GM21447 (cell line): ENCODE measurements around the gene BST1.
A peak's percentile ranks its signal among the peaks of the same experiment; 100 is the strongest.

Experiments
- ATAC-seq: cut with Tn5 transposase; IDR thresholded peaks from one replicate; pipeline ENCODE4 v1.9.1; 2021; ENCODE audit not compliant: unreplicated experiment

BST1 gene, protein sequence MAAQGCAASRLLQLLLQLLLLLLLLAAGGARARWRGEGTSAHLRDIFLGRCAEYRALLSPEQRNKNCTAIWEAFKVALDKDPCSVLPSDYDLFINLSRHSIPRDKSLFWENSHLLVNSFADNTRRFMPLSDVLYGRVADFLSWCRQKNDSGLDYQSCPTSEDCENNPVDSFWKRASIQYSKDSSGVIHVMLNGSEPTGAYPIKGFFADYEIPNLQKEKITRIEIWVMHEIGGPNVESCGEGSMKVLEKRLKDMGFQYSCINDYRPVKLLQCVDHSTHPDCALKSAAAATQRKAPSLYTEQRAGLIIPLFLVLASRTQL

DNA sequence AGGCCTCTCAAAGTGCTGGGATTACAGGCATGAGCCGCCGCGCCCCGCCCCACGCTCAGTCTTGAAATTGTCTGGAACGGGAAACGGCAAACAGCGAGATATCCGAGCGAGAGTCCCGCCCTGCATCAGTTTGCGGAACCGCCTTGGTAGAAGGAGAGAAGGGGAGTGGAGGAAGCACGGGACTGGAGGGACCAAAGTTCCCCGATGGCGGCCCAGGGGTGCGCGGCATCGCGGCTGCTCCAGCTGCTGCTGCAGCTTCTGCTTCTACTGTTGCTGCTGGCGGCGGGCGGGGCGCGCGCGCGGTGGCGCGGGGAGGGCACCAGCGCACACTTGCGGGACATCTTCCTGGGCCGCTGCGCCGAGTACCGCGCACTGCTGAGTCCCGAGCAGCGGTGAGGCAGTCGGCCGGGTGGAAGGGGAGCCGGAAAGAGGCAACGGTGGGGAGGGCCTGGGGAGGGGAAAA lies at the start of gene BST1:
Gene BST1 (plus strand): TSS at position 125 of the 463 bp plus-strand sequence. CDS start 80 bp downstream, at position 205.
- peak; percentile 83 for ATAC-seq

DNA sequence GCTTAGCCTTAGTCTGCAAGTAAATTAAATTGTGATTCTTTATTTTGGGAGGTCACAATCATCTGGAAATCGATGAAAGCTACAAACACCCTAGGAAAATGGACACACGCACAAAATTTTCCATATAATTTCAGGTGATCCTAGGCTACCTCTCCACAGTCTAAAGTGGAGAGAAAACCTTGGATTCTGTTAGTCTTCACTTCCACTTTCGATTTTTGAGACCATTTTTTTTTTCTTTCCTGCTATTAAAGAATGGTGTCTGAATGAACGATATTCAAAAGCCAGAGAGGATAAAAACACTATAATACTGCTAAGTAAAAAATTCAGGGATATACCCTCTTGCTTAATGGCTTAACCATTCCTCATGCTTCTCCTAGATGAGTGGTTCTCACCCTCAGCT lies 49.4 kb upstream of the BST1 start:
- no peak for ATAC-seq

DNA sequence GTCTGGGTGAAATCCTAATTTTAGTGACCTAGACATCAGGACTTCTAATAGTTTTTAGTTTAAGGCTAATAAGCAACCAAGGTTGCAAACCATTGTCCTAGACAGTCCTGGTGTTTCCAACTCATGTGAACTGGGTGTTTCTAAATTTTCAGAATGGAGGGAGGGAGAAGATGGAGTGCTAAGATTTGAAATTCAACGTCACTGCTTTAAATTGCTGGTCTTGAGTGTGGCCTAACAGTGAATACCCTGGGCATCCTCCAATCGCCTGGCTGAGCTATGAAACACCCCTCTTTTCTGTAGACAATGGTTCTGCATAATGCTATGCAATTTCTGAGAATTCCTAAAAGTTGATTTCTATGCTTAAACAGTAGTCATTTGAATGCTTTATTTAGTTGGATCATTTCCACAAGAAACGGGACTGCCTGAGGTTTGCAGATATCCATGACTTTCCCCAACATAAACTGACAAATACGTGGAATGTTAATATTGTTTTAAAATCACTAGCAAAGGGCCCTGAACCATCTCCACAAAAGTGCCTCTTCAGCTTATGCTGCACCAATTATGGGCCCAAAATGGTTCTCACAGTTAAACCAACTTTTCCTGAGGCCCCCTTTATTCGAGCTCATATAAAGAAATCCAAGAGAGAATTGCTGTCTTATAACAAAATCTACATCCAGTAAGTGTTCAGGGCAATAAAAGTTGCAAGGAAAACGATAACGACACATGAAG lies 48.8 kb upstream of the BST1 start:
- ATAC-seq: peak; percentile 40

DNA sequence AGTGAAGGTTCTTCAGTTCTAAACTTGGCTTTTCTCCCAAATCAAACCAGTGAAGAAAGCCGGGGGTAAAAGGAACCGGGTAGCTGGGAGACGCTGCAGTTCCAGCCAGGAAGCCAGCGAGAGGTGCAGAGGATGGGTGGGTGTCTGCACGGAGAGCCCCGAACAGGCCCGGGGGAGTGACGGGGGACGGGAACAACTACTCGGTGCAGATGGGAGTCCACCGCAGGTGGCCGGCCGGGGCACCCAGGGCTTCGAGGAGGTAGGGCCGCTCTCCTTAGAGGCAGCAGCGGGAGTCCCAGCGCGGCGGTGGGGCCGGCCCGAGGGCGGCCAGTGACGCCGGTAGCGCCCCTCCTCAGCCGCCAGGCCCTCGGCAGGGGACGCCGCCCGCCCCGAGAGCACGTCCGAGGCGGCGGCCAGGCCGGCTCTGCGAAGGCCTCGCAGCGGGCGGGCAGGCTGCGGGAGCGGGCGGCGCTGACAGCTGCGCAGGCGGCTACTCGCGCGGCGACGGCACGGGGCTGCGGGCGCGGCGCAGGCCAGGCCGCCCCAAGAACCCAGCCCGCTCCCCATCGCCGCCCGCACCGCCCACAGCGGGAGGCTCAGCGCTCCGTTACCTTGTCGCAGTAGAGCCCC lies 48.2 kb upstream of the BST1 start:
- peak; percentile 40 for ATAC-seq

DNA sequence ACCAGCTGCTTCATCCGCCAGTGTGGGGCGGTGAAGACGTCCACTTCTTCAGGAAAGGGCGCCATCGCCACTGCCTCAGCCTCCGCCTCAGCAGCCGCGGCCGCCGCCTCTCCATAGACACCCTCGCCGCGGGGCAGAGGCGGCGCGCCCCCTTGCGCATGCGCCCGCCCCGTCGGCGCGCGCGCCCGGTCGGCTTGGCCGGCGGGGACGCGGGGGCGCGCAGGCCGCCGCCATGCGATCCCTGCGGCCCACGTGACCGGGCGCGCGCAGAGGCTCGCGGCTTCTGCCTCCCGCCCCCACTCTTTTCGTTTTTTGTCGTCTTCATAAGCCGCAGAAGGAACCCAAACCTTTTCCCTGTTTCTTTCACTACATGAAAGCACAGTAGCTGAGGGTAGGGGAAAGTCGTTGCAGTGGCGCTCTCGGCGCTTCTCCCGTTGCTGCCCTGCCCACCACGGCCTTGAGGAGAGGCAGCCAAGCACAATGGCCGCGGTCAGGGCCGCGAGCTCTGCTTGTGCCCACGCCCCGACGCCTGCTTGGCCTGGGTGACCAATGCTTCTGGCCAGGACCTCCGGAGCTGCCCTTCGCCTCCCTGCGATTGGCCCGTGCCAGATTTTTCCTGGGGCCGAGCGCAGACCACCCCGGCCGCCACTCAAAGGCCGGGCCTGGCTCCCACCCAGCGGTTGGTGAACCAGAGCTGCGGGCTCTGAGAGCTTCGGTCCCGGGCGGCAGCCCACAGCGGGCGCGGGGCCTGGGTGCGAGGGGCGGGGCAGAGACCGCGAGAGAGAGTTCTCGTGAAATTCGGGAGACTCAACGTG lies 47.4 kb upstream of the BST1 start, which contains the start of gene FBXL5:
Gene FBXL5 (minus strand): TSS at position 135 of the 815 bp plus-strand sequence. CDS start 70 bp downstream, at position 65.
- peak; percentile 52 for ATAC-seq

DNA sequence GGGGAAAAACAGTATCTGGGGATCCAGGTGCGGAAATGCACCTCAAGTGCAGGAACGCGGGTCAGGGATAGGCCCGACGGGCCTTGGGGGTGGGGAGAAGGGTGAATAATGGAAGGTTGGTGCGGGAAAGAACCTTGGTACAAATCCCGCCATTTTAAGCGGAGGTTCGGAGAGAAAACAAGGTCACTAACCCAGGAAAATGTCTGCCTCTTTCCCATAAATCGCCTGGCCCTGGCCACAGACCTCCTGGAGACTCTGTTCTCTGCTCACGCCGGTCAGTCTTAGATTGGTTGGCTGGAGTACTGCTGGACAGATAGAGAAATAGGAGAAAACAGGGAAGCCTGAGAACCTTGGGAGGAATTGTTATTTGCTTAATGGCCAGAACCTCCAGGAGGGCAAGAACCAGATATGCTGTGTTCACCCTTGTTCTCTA lies 46.8 kb upstream of the BST1 start:
- no peak for ATAC-seq

DNA sequence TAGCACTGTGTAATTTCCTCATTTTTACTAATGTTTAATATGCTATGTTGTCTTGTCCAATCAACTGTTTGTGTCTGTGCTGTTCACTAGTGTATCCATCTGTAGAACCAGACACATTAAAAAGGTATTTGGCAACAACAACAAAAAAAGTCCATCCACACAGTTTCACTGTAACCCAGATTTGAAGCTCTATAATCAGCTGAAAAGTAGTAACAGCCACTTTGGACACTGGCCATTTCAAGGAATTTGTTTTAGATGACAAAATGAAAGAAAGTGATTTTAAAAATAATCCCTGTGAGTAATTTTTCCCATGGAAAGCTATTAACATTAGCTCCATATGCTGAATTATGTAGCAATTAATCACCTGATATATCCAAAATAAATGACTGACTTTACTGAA lies 45.5 kb upstream of the BST1 start:
- no peak for ATAC-seq

DNA sequence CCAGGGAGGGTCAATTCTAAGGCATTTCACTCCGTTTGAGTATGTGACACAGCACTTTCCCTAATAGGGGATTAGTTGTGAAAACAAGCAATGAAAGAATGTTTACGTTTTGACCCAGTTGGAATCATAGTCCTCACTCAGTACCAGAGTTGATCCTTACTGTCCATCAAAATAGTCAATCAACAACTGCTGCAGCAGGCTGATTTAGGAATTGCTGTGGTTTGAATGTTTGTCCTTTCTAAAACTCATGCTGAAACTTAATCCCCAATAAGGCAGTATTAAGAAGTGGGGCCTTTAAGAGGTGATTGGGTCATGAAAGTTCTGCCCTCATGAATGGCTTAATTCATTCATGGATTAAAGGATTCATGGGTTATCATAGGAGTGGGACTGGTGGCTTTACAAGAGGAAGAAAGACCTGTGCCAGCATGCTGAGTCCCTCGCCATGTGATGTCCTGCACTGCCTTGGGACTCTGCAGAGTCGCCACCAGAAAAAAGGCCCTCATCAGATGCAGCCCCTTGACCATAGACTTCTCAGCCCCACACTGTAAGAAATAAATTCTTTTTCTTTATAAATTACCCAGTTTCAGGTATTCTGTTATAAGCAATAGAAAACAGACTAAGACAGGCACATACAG lies 44.6 kb upstream of the BST1 start:
- no peak for ATAC-seq

DNA sequence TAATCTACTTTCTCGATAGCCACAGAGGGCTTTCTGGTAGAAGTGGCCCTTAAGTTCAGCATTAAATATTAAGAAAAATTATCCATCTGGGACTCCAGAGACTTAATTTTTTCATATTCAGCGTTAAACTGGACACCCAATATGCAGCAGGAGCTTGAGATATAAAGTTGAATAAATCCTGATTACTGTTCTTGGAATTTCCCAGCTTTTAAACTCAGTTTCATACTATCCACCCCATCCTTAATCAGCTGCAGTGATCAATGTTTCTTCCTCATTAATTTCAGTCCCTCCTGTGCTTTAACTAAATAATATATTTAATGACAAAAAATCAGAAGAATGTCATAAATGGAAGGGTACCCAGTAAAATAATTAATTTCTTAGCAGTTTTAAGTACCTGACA lies 44.1 kb upstream of the BST1 start:
- ATAC-seq: no peak

DNA sequence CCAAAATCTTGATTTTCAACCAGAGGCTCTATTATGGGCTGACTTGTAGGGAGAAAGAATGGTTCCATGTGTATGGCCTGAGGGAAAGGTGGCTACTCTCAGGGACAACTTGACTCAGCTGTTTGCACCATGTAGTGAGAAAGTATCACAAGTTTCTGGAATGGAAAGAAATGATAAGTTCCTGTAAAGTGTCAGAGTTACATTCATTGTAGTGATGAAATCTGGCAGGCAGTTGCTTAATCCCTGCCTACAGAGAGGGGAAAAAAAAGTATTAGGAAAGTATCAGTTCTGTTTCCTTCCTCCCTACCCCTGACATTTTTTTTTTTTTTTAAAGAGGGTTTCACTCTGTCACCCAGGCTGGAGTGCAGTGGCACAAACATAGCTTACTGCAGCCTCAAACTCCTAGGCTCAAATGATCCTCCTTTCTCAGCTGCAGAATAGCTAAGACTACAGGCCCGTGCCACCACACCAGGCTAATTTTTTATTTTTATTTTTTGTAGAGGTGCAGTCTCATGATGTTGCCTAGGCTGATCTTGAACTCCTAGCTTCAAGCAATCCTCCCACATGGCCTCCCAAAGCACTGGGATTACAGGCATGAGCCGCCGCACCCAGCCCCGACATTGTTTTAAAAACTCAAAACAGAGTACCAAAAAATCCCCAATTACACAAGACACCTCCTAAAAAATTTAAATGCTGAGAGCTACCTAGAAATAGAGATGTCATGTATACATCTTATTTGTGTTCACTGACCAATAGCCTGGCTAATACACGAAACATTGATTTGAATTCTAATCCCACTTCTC lies 42.9 kb upstream of the BST1 start:
- no peak for ATAC-seq

DNA sequence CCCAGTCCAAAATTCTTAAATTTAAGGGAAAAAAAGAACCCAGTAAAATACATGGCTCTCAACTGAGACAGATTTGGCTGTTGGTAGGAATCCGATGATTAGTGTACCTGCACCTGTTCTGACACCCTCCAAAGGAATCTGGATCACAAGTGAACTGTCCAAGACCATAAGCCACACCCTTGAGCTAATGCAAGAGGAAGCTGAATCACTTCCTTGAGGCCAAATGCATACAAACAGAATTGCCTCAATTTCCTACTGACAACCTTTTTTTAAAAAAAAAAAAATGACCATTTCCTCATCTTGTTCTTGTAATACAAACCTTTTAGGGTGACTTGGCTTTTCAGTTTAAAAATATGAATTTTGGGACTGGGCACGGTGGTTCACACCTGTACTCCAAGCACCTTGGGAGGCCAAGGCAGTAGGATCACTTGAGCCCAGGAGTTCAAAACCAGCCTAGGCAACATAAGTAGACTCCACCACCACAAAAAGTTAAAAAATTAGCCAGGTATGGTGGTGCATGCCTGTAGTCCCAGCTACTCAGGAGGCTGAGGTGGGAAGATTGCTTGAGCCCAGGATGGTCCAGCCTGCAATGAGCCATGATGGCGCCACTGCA lies 37.0 kb upstream of the BST1 start:
- no peak for ATAC-seq

DNA sequence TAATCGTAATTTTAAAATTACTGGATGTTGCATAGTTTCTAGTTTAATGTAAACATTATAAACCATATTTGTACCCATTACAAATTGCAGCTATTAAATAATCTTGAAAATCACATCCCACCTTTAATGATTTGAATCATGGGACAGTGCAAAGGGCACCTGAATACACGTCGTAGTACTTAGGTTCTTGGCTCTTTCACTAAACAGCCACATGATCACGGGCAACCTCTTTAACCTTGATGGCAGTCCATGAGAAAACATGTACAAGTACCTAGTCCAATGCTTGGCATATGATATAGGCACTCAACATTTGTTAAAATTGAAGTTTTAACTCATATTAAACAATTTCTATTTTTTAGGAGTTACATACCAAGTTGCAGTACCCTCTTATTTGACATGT lies 35.9 kb upstream of the BST1 start:
- no peak for ATAC-seq

DNA sequence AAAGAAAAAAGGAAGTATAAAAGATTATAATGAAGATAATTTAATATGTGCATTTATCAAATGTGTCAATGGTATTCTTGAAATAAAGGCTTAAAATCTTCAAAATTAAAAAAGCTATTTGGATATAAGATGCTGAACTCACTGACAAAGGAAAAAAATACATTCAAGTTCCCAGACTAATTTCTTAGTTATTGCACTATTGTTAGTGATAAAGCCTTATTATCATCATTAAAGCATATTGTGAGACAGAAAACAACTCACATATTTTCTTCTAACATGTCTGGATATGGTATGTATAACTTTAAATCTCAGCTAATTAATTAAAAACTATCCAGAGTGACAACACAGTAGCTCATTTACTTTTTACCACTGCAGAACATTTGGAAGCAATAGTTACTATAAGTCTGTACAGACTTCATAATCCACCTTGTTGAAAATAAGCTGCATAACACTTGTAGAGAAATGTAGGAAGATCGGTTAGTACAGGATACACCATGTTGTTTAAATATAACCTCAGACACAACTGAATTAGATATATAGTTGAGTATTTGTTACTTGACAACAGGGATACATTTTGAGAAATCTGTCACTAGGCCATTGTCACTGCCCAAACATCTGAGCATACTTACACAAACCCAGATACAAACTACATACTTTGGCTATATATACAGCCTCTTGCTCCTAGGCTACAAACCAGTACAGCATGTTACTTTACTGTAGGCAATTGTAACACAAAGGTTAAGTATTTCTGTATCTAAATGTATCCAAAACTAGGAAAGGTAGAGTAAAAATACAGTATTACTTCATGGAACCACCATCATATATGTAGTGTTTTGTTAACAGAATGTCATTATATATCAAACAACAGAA lies 34.1 kb upstream of the BST1 start:
- no peak for ATAC-seq

DNA sequence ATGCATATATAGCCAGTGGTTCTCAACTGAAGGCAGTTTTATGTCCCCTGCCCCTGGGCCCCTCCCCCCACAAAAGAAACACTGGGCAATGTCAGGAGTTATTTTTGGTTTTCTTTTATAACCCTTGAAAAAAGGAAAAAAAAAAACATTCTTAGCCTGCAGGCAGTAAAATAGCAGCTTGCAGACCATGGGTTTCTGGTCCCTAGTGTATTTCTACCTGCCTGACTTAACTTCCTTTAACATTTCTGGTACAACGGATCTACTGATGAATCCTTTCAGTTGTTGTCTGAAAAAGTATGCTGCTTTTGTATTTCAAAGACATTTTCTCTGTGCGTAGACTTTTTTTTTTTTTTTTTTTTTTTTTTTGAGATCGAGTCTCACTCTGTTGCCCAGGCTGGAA lies 32.3 kb upstream of the BST1 start:
- ATAC-seq: no peak

DNA sequence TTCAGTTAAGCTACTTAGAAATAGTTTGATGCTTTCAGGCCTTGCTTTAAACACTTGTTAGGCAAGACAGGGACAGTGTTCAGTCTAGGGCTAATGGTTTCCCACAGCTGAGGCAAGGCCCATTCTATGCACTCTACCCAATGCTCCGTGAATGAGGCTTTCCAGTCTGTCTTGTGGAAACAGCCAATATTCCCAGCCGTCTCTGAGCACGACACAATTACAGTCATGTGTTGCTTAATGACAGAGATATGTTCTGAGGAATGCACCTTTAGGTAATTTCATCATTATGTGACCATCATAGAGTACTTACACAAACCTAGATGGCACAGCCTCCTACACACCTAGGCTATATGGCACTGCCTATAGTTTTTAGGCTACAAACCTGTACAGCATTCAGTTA lies 30.8 kb upstream of the BST1 start:
- ATAC-seq: no peak

DNA sequence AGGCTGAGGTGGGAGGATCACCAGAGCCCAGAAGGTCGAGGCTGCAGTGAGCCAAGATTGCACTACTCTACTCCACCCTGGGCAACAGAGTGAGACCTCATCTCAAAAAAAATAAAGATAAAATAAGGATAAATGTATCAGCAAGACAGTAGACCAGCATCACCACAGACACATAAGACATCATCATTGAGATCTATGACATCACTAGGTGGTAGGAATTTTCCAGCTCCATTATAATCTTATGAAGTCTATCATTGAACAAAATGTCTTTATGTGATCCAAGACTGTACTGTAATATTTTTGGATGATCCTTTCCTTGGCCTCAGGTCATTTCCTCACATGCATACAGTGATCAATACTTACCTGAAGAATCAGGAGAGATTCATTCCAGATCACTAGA lies 29.5 kb upstream of the BST1 start:
- ATAC-seq: no peak

DNA sequence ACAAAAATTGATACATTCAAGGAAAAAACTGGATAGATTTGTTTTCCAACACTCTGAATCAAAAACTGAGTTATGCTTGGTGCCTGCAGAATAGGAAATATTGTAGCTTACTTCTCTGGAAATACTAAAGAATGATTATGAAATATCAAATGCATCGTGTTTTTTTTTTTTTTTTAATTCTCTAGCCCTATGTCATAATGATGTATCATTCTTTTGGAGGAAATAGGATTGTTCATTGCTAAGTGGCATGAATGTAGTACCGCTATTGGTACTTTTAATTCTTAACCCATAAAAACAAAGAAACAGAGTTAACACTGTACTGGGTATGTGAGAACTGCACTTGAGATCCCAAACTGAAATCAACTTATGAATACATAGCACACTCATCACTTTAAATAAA lies 28.8 kb upstream of the BST1 start:
- no peak for ATAC-seq

DNA sequence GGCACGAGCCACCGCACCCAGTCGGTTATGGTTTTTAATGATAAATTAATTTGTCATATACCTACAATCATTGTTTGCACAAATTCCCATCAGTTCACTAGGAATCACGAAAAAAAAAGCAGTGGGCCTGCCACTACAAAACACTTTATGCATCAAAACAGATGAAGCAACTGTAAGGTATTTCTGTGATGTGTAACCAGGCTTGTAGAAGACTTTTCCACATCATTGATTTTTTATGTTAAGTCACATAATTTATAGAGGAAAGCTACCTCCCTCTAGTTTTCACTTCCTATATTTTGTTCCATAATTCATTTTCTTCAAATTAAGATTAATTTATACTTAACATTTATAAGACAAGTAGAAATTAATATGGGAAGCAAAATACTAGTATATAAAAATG lies 27.9 kb upstream of the BST1 start:
- no peak for ATAC-seq
